Fibroblast of pulmonary artery (primary cell): ENCODE results near the gene DUSP14.

Experiments
- DNase-seq: peaks from one replicate; pipeline ENCODE4 v3.0.0-alpha.2; 2010; ENCODE audit warnings: low read depth
- H3K4me3 ChIP-seq: replicated peaks from 2 replicates; pipeline ENCODE4 v1.5.1; 2011; ENCODE audit warnings: low read depth, mild to moderate bottlenecking, control low read depth, low read length, moderate library complexity
- TF ChIP-seq, protein P1 (sequence below): IDR thresholded peaks from 2 replicates; pipeline ENCODE4 v1.5.1; 2011; ENCODE audit warnings: mild to moderate bottlenecking, control low read depth, low read length, inconsistent platforms; ENCODE audit errors: missing control alignments

DUSP14 gene

DNA sequence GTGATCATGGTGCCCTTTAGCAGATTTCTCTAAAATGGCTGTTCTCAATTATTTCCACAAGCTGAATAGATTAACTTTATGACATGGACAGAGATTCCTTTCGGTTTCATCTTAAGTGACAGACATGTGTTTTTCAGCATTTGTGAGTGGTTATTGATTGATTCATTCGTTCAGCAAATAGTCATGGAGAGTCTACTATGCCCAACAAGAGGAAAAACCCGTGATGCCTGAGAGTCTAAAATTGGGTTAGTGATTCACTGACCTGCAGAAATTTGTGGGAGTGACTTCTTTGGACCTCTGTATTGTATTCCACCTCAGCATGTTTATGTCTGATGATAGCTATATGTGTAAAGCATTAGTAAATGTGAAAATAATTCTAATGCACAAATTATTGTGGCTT lies 28.0 kb upstream of the DUSP14 start:
- H3K4me3 ChIP-seq: no peak overlapping the region
- no peak for DNase-seq
- TF ChIP-seq, protein P1, sequence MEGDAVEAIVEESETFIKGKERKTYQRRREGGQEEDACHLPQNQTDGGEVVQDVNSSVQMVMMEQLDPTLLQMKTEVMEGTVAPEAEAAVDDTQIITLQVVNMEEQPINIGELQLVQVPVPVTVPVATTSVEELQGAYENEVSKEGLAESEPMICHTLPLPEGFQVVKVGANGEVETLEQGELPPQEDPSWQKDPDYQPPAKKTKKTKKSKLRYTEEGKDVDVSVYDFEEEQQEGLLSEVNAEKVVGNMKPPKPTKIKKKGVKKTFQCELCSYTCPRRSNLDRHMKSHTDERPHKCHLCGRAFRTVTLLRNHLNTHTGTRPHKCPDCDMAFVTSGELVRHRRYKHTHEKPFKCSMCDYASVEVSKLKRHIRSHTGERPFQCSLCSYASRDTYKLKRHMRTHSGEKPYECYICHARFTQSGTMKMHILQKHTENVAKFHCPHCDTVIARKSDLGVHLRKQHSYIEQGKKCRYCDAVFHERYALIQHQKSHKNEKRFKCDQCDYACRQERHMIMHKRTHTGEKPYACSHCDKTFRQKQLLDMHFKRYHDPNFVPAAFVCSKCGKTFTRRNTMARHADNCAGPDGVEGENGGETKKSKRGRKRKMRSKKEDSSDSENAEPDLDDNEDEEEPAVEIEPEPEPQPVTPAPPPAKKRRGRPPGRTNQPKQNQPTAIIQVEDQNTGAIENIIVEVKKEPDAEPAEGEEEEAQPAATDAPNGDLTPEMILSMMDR: no peak

DNA sequence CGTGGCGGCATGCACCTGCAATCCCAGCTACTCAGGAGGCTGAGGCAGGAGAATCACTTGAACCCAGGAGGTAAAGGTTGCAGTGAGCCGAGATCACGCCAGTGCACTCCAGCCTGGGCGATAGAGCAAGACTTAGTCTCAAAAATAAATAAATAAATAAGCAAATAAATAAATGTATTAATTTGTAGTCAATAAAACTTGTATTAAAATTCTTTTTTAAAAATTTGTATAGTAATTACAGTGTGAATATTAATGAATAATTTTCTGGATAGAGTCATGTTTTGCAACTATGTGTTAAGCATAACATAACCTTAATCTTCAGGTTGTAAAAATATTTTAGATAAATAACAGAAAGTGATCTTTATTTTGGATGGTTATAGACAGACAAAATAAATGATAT lies 27.2 kb upstream of the DUSP14 start:
- no peak overlapping the region for H3K4me3 ChIP-seq
- DNase-seq: no peak
- TF ChIP-seq, protein P1: no peak

DNA sequence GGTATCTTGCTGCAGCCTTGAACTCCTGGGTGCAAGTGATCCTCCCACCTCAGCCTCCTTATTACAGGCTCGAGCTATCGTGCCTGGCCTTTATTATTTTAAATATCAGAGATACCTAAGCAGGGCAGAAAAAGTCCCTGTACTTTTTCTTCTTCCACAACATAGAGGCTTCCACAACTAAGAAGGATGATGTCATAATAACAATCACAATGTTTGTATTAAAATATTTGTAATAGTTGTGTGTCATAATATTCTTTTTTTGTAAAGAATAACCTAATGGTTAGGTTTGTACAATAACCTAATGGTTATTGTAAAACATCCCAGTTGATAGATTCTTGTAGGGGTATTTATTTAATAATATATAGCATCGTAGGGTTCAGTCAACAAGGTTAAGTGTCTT lies 26.7 kb upstream of the DUSP14 start:
- TF ChIP-seq, protein P1: no peak
- no peak overlapping the region for H3K4me3 ChIP-seq
- no peak for DNase-seq

DNA sequence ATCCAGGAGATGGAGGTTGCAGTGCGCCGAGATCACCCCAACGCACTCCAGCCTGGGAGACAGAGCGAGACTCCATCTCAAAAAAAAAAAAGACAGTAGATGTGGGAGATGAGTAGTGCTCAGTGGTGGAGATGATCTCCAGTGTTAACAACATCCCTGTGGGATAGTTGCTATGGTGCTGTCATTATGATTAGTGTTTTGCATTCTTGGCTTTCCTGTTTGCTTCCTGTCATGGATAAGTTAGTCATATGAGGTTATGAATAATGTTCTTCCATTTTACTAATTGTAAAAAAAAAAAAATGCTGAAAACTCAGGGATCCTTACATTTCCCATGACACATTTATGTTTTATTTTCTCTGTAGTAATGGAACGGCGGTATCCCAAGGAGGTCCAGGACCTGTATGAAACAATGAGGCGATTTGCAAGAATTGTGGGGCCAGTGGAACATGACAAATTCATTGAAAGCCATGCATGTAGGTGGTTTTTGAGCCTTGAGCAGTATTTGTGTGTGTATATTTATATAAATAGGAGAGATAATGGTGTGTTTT lies 24.5 kb upstream of the DUSP14 start:
- no peak overlapping the region for H3K4me3 ChIP-seq
- DNase-seq: peak; percentile 84
- TF ChIP-seq, protein P1: no peak

DNA sequence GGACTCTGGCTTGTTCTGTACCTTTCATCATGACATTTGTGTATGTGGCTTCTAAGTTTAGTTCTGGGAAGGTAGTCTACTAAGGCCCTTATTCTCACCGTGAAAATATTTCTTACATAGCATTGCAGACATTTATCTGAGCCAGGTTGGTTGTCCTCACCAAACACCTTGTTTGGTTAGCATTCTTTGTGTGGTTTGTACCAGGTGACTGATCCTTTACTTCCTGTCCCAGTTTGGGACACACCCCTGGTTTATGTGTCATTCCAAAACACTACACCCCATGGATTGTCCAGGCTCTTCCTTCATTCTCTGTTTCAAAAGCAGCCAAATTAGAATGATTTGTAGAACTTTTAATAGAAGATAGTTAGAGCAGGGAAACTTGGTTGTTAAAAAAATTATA lies 23.2 kb upstream of the DUSP14 start:
- no peak overlapping the region for H3K4me3 ChIP-seq
- DNase-seq: no peak
- TF ChIP-seq, protein P1: no peak

DNA sequence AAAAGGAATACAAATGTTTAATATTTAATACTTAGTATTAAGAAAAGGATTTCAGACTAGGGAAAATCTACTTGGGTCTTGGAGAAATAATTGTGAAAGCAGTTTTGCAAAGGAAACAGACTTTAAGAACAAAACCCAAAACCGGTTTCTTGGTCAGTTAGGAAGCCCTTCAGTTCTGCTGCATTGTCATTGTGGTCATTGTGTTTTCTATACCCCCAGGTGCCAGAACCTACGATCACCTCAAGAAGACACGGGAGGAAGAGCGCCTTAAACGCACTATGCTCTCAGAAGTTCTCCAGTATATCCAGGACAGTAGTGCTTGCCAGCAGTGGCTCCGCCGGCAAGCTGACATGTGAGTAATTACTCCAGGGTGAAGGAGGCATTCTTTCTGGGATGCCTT lies 19.5 kb upstream of the DUSP14 start:
- no peak for DNase-seq
- no peak overlapping the region for H3K4me3 ChIP-seq
- TF ChIP-seq, protein P1: no peak

DNA sequence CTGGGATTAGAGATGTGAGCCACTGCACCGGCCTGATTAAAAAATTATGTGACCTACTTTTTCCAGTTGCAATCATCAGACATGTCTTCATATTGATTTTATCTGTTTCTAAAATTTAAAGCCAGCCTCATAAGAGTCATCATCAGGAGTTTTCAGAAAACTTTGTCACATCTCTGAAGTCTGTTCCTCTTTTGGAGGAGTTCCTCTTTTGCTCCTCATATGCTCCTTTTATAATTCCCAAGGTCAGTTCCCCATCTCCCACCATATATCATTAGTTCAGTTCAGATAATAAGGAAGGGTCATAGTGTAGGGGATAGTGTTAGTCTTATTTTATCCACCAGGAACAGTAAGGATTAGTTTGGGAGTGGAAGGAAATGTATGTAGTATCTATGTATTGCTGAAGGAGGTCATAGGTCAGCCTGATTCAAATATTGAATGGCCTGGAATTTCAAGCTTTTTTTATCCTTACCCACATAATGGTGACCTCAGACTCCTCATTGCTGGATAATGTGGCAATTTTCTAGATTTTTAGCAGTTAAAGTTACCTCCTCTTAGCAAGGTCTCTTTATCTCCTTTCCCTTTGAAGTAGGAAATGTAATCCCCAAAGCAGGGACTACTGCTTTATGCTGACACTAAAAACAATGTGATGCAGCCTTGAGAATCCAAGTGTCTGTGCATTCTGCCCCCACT lies 13.8 kb upstream of the DUSP14 start:
- no peak for DNase-seq

More for the DNA sequence above, 13.8 kb upstream of the DUSP14 start:
- H3K4me3 ChIP-seq: no peak overlapping the region
- TF ChIP-seq, protein P1: no peak
